HPDE6-E6E7 (cell line): ENCODE measurements around the gene STPG2.

Experiments used
- DNase-seq: peaks from one replicate; pipeline ENCODE4 v3.0.0; 2011; ENCODE audit warnings: missing footprints; ENCODE audit errors: extremely low spot score

STPG2 gene

GRCh38 chr4:98093662-98094061 is 49.6 kb downstream of the STPG2 start:
- DNase-seq, result no peak

DNA sequence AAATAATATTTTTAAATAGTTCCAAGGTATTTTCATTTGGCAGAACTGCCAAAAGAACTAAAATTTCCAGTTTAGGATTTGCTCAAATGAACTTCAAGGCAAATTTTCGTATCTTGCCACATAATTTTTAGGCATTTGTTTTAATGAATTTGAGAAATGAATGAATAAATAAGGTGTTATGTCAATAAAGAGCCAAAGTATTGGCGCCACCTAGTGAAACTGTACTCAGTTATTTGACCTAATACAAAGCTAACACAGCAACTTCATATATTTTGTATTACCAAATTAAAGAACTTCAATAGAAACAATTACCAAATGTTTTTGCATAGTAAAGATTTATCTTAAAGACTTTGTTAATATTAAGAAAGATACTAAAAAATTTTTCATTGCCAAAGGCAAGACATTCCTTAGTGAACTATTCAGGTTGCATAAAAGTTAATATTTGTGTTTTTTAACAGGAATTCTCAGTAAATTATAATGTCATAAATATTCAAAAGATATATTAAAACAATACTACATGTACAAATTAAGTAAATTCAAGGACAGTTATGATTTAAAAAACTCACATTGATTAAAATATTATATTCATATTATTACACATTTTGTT is 50.3 kb downstream of the STPG2 start:
- DNase-seq, result no peak

GRCh38 chr4:98081936-98082335 is 61.3 kb downstream of the STPG2 start:
- no peak for DNase-seq

- DNase-seq, result no peak
Observed at GRCh38 chr4:98068495-98068894, 74.8 kb downstream of the STPG2 start.

DNA sequence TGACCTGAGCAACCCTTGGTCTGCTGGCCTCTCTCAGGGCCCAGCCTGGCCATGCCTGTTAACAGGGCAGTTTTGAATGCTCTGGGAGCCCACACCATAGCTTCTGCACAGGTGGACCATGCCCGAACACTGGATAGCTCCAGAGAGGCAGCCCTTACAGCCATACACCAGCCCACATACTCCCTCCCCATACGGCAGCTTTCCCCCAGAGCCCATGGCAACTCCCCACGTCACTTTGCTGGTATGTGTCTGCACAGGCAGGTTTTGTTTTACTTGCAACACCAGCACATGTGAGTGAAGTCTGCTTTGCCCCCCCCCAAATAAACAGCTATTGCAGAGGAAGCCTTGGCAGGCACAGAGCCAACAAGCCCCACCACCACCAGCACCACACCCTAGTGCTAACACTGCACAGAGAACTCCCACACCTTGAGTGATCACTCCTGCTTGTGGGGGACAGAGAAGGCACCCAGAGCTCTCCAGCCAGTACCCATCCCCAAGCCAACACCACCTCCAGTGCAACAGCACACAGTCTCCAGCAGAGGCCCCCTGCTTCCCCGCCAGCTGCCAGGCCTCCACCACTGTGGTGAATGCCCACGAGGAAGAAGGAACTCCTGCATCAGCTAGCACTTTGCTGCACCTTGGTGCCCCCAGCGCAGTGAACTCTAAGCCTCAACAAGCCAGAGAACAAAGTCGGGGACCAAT is 87.3 kb downstream of the STPG2 start:
- no peak for DNase-seq

GRCh38 chr4:98046665-98047064 is 96.6 kb downstream of the STPG2 start:
- DNase-seq, result no peak

DNA sequence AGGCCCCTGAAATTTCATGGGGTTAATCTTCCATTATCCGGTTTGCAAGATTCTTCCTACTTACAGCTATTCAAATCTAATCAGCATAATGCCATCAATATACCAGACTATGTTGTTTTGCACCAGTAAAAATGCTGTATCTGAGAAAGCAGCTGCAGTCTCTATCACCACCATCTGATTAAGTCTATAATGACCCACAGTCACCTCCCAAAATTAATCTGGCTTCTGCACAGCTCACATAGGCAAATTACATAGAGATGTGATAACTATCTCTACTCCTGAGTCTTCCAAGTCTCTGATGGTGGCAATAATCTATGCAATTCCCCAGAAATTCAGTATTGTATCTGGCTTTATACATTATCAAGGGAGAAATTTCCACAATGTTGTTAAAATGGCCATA is 113.2 kb downstream of the STPG2 start:
- DNase-seq, result no peak

GRCh38 chr4:98027827-98028226 is 115.4 kb downstream of the STPG2 start:
- DNase-seq, result peak; percentile 25

DNA sequence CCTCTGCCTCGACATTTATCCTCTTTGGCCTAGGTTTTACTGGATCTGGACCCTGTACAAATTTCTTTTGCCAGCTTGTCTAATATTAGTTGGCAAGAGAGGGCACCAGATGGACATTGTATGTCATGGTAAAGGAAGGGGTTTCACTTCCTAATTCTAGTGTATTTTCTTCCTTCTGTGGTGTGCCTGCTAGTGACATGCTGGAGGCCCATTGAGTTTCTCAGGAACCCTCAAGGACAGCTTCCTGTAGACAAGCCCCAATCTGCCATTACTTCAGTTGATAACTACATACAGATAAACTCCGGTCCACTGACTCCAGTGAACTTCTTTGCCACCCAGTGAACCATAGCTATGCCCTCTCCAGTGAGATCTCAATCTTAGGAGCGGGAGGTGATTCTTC is 116.9 kb downstream of the STPG2 start:
- no peak for DNase-seq

DNA sequence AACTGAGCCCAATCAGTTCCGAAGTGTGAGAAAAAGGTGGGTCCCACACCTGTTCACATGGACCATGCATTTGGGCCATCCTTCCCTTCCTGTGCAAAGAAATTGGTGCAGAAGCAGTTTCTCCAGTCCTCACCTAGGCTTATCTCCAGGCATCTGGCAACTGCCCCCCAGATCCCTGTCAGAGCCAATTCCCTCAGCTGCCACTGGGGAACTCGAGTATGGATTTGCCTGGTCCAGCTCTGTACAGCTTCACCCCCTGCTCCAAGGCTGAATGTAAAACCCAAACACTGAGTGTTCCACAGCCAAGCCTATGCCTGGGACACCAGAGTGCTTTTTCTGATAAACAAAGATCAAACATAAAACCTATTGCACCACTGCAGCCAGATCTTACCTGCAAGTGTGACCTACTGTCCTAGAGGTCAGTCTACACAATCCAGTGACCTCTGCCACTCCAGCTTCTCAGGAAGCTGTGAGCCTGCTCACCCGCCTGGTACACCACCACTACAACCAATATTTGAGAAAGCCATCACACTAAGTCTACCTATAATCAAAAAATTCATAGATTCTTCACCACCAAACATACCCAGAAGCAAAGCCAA is 136.4 kb downstream of the STPG2 start:
- DNase-seq, result no peak

DNA sequence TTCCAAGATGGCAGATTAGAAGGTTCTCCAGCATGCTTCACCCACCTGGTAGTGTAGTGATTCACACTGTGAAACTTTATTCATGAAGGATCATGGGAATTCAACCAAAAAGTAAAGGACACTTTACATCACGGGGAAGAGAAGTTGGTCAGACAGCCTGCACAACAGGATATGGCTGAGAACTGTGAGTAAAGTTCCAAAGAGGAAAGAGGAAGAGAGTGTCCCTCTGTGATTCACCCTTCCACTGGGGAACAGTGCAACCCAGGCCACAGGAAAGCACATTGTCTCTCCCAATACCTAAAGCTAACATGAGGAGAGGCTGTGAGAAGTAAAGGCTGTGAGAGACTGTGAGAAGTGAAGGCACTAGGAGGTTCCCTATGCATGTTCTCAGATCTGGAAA is 137.2 kb downstream of the STPG2 start:
- no peak for DNase-seq

DNA sequence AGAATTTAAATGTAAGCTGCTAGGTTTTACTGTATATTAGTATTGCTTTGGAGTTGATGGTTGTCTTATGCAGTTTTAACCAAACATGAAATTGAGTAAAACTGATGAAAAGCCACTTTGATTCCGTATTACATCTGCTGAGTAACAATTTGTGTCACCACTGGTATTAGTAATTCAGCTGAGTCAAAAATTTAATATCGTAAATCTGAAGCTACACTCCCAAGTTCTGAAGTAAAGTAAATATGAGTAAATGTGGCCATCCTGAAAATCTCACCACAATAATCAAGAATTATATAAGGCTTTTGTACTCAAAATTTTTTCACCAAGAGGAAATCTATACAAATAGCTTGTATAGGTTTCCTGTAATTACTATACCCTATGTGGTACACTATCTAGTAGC is 142.3 kb downstream of the STPG2 start:
- DNase-seq, result no peak

GRCh38 chr4:97998203-97998602 is 145.1 kb downstream of the STPG2 start:
- DNase-seq, result no peak

DNA sequence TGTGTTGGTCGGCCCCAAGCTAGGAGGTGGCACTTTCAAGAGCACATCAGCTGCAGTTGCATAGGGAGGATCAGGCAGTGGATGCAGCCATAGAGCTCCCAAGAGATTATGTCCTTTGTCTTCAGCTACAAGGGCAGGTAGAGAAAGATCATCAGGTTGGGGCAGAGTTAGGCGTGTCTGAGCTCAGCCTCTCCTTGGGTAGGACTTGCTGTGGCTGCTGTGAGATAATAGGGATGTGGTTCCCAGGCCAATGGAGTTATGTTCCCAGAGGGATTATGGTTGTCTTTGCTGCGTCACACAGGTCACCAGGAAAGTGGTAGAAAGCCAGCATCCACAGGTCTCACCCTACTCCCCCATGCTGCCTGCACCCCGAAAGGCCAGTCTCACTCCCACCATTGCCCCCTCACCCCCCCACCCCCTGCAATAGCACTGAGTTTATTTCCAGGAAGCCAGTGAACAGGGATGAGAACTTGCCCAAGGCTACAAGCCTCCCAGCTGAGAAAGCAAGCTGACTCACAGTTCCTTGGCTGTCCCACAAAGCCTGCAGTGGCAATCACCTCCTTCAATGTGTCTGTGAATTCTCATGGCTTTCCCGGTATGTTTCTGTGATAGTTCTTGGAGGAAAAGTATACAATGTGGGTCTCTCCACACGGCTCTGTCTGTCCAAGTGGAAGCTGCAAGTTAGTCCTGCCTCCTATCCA is 148.4 kb downstream of the STPG2 start:
- DNase-seq, result no peak

DNA sequence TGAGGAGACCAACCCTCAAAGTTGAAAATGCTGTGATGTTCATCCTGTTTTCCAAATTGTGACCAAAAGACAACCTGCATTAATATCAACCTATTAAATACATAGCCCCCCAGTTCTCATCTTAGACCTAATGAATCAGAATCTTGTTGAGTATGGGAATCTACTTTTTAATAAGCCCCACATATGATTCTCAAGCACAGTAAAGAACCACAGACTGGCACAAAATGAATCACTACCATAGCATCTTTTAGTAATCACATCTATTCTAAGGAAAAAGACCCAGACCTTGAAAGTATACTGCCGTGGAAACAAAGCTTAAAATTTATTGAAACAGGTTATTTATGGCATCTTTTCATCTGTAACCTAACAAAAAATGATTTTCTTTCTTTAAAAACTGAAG is 152.9 kb downstream of the STPG2 start:
- DNase-seq, result no peak

GRCh38 chr4:97987019-97987648 is 156.1 kb downstream of the STPG2 start:
- peak; percentile 12 for DNase-seq

DNA sequence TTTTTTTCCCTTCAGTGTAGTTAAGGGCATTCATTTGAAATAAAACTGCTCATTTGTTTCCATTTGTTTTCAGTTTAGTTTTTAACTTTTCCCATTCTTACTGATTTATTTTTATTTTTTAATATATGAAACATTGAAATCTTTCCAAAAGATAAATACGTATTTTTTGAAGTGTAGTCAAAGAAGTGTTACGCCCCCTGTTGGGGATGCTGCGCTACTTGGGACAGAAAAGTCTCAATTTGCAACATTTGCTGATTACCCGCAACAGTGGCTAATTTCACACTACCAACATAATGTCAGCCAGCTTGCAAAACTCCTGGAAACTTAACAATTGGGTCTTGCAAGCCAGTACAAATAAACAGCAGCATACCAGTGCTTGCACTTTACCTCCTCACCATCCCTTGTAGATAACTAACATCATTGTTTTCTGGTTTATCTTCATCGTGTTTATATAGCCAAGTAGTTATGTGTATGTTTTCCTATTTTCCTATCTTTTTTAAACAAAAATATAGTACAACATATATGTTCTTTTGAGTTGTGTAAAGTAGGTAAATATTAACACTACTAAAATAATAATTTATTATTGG is 158.6 kb downstream of the STPG2 start:
- DNase-seq, result no peak

- no peak for DNase-seq
Observed at GRCh38 chr4:97978791-97979488, 164.3 kb downstream of the STPG2 start.

DNA sequence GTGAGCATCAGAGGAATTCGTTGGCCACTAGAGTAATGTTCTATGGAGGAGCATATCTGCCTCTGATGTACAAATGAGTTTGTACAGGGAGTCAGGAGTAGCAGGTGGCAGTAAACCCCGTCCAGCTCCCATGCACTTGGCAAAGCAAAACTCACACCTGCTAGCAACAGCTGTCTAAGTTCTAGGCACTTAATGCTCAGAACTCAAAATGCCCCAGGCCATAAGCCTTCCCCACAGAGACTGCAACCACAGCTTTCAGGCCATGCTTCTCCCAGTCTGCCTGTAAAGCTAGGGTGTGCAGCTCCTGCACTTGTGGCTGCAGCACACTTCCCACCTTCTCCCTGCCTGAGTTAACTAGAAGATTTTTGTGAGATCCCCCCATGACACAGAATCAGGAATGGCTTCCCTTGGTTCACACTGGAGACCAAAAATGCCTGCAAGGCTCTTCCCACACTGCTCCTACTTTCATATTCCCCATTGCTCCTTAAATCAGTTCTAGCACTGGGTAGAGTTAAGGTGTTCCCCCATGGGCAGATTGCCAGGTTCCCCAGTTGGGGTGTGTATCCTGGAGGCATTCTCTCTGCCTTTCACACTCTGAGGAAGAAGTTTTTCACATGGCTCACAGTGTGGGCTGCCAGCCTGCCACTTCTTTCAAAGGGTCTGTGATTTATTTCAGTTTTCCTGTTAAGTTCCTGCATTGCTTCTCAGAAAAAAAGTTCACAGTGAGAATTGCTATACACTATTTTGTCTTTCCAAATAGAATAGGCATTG is 189.9 kb downstream of the STPG2 start:
- DNase-seq, result no peak

DNA sequence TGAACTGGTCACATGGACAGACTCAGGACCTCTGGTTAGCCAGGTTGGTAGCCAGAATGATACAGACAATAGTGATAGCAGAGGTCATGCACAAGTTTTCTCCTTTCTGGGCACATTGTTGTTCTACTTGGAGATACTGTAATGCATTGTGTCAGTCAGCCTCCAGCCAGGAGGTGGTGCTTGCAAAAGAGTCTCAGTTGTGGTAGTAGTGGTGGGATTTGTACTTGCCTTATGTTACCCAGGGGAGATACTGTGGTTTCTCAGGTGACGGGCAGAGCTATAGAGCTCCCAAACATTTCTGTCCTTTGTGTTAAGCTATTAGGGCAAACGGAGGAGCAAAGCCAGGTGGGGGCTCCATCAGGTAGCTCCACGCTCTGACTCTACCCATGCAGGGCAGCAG is 190.5 kb downstream of the STPG2 start:
- no peak for DNase-seq

DNA sequence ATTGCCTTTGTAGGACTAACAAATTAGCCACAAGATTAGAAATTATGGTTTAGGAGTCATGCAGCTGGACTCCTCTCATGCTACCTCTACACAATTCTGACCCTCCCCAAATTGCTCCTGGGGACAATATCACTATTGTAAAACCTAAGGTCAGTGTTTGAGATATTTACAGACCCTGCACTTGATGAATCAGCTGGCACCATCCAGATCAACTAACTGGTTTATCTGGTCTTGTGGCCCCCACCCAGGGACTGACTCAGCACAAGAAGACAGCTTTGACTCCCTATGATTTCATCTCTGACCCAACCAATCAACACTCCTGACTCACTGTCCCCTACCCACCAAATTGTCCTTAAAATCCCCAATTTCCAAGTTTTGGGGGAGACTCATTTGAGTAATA is 192.4 kb downstream of the STPG2 start:
- no peak for DNase-seq
